ENCODE measurements around the gene SPG7.

GRCh38 chr16:89472711-89473075 is 35.5 kb upstream of the SPG7 start:
- TF ChIP-seq POLR2A (IDR thresholded peaks at IDR 0.05) = no peak
- TF ChIP-seq, protein P1, sequence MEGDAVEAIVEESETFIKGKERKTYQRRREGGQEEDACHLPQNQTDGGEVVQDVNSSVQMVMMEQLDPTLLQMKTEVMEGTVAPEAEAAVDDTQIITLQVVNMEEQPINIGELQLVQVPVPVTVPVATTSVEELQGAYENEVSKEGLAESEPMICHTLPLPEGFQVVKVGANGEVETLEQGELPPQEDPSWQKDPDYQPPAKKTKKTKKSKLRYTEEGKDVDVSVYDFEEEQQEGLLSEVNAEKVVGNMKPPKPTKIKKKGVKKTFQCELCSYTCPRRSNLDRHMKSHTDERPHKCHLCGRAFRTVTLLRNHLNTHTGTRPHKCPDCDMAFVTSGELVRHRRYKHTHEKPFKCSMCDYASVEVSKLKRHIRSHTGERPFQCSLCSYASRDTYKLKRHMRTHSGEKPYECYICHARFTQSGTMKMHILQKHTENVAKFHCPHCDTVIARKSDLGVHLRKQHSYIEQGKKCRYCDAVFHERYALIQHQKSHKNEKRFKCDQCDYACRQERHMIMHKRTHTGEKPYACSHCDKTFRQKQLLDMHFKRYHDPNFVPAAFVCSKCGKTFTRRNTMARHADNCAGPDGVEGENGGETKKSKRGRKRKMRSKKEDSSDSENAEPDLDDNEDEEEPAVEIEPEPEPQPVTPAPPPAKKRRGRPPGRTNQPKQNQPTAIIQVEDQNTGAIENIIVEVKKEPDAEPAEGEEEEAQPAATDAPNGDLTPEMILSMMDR (IDR thresholded peaks at IDR 0.05) = no peak
